DND-41 (cell line): ENCODE measurements around the gene VTI1B.
"Not testable (repeated sequence)": the region's sequence is repeated elsewhere in the genome, so short reads cannot be mapped to it uniquely, and the experiment has no call there.

ENCODE experiments used
- CTCF ChIP-seq: IDR thresholded peaks from 2 replicates; pipeline ENCODE4 v1.5.1; 2012; ENCODE audit warnings: borderline replicate concordance, low read length, moderate library complexity, mild to moderate bottlenecking; ENCODE audit not compliant: poor library complexity, severe bottlenecking; ENCODE audit errors: extremely low read depth
- EZH2 ChIP-seq: IDR thresholded peaks from 3 replicates; pipeline ENCODE4 v1.6.1; 2012; ENCODE audit warnings: borderline replicate concordance, low read depth, mild to moderate bottlenecking, moderate library complexity, low read length, inconsistent platforms; ENCODE audit not compliant: severe bottlenecking

- not testable (repeated sequence) for TF ChIP-seq CTCF, EZH2
Observed at GRCh38 chr14:67719385-67719784, 45.0 kb upstream of the VTI1B start.
